C1 segment of cervical spinal cord (tissue), 14 donors: ENCODE data around the gene EXOC3.
A peak's percentile ranks its signal among the peaks of the same experiment; 100 is the strongest.
"Not testable (repeated sequence)": the region's sequence is repeated elsewhere in the genome, so short reads cannot be mapped to it uniquely, and the experiment has no call there.

Experiments
- DNase-seq, 14 donors: peaks; one replicate each; lab custom pipeline; 2025; lab: John Stamatoyannopoulos, UW

The EXOC3 gene

DNA sequence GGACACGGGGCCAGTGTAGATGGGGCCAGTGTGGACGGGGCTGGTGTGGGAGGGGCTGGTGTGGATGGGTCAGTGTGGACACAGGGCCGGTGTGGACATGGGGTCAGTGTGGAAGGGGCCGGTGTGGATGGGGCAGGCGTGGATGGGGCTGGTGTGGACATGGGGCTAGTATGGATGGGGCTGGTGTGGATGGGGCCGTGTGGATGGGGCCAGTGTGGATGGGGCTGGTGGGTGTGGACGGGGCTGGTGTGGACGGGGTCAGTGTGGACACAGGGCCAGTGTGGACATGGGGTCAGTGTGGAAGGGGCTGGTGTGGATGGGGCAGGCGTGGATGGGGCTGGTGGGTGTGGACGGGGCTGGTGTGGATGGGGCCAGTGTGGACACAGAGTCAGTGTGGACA lies 57.5 kb downstream of the EXOC3 start:
- no peak for DNase-seq

DNA sequence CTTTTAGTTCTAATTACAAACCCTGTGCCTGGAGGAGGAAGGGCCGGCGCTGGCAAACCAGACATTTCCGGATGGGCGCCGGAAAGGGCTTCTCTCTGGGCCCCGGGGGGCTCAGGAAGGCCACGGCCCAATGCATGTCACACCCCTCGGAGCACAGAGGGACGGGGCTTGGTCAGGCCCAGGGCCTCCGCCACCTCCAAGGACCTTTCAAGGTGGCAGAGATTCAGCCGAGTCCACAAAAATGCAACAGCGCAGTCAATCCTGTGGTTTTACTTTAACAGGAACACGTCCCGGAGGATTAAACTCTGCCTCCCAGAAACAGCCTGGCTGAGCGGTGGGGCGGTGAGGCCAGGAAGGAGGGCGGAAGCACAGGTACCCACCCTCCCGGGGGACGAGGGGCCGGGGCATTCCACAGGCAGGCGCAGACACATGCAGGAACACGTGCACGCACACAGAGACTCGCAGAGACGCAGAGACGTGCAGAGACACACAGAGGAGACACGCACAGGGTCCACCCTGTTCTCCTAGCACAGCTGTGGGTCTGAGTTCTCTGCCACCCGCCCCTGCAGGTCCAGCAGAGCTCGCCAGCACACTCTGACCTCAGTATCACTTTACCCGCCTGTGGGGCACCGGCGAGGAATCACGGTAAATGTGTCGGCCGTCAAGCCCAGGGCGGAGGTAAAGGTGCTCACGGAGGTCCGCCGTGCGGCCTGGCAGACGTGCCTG lies 58.3 kb downstream of the EXOC3 start:
- DNase-seq: no peak

DNA sequence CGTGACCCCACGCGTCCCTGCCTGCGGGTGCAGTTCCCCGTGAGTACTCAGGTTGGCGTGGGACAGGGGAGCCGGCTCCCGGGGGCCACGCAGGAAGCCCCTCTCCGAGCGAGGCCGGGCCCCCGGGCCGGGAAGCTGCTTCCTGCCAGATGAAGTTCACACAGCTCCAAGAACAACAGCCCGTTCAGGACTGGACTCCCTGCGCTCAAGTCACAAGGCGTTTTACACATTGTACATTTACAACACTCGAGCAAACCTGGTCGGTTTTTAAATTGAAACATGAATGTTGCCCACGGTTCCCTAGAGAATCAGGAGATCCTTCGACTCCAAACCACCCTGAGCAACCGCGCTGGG lies 58.8 kb downstream of the EXOC3 start:
- DNase-seq: no peak

DNA sequence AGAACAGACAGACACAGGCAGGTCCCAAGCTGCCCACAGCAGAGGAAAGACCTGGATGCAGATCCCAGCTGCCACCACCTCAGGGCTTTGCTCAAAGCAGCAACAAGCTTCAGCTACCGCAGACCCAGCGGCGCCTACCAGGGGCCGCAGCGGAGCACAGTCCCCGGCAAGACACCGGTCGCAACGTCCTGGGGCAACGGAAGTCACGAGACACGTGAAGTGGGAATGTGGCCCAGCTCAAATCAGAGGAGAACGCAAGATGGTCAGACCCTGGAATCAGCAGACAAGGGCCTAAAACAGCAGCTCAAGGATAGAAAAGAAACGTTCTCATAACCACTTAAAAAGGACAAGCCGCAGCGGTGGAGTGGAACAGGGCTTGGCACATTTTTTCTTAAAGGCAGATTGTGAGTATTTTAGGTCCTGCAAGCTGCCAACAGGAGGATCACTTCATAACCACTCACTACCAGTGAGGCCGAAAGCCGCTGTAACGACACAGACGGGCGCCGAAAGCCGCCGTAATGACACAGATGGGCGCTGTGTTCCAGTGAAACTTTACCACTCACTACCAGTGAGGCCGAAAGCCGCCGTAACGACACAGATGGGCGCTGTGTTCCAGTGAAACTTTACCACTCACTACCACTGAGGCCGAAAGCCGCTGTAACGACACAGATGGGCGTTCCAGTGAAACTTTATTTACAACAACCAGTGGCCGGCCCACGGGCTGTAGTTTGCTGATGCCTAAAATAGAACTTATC lies 59.5 kb downstream of the EXOC3 start:
- DNase-seq: no peak

DNA sequence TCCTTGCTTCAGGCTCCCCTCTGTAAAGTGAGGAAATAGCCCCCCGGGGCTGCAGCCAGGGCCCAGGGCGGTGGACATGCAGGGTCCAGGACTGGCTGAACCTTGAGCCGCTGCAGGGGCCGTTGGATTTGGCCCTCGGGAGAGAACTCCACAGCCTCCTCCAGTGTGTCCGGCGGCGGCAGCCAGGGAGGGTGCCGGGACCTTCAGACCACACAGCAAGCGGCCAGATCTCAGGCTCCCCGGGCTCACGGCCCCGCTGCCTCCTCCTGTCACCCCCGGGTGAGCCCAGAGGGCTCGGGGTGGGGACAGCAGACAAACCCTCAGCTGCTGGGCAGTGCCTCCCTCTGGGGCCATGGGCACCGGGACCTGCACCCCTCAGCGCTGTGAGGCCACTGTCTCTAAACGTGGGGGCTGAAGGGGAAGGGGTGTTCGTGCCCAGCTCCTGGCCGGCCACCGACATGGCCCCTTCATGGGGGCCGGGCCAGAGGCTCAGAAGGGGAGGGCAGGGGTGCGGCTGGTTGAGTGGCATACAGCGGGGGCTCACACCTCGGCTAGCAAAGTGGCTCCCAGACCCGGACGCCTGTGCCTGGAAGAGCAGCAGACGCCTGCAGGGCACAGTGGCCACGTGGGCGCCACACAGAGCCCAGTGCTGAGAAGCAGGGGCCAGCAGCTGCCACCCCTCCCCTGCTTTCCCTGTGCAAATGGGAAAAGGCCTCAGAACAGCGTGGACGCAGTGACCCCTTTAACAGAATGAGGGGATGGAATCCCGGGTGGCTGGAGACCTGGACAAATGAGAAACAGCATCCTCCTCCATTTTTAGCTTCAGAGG lies 61.6 kb downstream of the EXOC3 start:
- DNase-seq: no peak

DNA sequence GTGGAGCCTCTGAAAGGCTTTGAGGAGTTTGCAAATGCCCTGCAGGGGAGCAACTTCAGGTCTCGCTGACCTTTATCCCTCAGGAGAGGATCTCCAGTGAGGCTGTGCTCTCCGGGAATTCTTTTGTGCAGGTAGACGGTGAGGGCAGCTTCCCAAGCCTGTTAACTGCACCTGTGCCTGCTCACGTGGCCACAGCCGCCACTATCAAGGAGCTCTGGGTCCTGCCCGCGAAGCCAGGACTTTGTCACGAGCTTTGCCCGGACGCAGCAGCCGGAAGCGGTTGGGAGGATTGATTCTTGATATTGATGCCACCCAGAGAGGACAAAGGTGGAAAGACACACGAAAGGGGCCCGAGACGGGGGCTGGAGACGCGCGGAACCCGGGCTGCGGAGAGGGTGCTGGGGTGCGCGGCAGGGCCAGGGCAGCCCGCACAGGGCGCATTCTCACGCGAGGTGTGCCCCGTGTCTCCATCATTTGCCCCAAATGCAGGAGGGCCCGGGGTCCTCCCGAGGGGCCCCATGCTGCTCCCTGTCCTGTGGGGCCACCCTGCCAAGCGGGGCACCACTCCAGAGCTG lies 63.1 kb downstream of the EXOC3 start:
- no peak for DNase-seq

DNA sequence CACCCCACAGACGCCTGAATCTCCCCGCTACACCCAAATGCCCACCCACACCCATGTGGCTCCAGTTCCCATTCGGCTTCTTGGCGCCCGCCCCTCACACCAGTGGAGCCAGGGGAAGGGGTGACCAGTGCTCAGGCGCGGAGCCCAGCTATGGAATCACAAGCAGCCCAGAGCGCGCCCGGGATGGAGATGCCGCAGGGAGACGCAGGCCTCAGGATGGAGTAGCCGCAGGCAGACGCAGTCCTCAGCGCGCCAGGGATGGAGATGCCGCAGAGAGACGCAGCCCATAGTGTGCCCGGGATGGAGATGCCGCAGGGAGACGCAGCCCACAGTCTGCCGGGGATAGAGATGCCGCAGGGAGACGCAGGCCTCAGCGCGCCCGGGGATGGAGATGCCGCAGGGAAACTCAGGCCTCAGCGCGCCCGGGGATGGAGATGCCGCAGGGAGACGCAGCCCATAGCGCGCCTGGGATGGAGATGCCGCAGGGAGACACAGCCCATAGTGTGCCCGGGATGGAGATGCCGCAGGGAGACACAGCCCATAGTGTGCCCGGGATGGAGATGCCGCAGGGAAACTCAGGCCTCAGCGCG lies 65.1 kb downstream of the EXOC3 start:
- DNase-seq: not testable (repeated sequence)

DNA sequence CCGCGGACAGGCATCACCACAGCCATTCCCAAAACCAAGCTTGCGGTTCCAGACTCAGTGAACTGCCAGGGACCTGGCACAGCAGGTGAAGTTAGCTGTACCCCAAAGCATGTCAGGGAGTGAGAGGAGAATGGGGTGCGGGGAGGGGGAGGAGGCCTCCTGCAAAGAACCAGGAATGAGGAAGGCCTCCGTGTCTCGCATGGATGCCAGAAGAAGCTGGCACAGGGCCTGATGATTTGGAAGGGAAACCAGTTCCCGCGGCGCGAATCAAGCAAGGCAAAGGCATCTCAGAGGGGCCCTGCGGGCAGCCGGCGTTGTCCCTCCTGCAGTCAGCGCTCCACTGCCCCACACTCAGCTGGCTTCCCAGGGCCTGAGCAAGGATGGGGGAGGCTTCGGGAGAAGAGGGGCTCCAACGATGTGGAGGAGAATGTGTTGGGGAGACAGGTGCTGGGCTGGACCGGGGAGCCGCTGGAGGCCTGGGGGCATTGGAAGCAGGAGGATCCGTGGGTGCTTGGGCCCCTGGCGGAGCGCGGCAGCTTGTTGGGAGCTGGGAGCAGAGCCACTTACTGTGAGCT lies 66.7 kb downstream of the EXOC3 start:
- DNase-seq: no peak

DNA sequence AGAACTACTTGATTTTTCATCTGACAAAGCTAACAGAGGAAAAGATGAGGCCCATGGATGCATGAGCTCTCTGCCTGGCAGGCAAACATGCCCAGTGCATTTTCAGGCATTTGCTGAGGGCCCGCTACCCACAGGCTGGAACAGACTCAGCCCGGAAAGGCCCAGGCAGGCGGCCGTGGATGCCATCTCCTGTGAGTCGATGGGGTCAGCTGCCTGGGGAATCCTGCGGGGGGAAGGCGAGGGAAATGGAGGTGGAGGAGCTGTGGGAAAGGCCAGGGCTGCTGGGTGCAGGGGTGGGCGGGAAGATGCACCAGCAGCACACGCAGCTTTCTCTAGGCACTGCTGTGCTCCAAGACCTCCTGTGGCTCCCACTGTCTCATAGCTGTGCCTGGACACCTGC lies 67.5 kb downstream of the EXOC3 start:
- no peak for DNase-seq

DNA sequence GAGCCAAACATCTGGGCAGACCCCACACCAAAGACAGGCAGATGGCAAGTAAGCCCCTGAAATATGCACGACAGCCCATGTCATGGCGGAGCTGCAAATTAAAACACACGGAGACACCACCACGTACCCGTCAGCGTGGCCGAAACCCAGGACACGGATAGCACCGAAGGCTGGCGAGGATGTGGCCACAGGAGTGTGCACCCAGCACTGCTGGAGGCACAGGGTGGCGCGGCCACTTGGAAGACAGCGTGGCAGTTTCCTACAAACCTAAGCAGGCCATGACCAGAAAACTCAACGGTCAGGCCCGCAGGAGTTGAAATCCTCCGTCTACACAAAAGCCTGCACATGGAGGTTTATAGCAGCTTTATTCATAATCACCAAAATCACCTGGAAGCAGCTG lies 68.5 kb downstream of the EXOC3 start:
- no peak for DNase-seq

DNA sequence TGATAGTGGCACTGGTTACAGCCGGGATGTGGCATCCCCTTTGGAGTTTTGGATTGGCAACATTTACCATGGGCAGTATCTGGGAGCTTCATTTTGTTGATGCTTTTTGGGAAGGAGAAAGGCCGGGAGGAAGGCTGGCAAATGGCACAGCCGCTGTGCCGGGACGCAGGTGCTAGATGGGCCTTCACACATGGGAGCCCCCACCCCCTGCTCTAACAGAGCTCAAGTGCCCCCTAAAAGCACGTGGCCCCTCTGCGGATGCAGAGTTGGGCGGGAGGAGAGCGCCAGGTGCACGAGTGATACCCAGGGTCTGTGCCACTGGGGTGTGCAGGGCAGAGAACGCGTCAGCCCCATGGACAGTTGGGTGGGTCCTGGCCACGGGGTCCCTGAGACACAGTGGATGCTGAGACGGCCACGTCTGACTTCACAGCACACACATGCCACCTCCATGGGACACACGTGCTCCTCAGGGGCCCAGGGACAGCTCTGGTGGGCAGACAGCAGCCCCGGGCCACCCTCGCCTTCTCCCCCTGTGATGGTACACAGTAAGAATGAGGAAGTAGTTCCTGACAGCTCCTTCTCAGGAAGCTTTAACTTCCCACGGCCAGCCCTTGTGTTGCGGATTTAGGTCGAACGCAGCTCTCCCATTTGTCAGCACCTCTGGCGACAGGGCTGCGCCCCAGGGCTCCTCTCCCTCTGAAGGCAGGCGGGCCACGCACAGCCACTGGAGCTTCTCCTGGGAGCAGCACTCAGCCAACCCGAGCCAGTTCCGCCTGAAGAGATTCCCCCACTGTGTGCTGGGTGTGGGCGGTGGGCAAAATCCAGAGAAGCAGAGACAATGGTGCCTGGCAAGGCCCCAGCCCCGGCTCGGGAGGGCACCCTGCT lies 70.5 kb downstream of the EXOC3 start:
- no peak for DNase-seq

DNA sequence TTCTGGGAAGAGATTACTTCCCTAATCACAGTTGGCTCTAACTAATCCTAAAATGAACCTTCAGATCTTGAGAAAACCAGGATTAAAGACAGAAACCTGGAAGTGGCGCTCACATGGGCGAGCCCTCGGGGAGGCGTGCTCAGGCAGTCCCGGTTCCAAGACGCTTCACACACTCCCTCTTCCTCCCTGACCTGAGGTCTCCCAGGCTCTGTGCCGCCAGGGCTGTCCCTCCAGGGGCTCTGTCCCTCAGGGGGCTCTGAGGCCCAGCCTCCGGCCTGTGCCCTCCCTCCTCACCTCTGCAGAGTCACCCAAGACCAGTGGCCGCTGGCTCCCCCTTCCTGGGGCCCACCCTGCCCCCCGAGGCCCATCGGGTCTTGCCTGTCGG lies 71.1 kb downstream of the EXOC3 start:
- DNase-seq: no peak

DNA sequence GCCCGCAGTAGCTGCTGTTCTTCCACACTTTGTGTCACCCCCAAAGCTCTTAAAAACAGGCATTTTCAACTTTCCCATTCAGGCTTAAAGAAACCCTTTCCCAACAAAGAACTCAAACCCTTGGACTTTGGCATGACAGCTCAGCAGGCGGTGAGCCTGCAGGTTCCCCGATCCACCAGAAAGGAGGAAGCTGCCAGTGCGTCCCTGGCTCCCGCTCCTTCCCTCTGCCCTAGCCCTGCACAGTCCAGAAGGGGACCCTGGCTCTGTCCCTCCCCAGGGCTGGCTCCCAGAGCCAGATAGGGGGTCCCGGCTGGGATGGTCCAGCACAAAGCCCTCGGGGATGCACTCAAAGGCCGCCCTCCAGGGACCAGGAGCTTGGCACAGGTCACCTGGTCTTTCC lies 71.7 kb downstream of the EXOC3 start:
- DNase-seq: no peak

DNA sequence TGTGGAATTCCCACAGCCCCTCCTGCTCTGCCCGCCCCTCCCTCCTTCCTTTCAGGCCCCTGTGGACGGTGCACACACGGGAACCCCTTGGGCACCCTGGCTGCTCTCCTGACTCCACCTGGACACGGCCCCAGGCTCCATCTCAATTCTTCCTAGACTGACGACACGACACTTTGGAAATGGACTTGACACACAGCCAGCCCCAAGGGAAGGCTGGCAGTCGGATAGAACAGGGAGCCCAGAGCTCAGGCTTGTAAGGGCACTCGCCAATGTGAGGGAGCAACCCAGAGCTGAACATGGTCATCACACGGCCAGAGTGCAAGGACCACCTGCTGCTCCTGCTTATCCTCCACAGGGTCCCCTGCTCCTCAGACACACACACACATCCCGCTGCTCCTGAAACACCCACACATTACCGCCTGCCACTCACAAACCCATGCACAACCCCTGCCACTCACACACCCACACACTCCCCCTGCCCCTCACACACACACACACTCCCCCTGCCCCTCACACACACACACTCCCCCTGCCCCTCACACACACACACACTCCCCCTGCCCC lies 72.4 kb downstream of the EXOC3 start:
- DNase-seq: peak in 1 of 14 donors; percentile 56

DNA sequence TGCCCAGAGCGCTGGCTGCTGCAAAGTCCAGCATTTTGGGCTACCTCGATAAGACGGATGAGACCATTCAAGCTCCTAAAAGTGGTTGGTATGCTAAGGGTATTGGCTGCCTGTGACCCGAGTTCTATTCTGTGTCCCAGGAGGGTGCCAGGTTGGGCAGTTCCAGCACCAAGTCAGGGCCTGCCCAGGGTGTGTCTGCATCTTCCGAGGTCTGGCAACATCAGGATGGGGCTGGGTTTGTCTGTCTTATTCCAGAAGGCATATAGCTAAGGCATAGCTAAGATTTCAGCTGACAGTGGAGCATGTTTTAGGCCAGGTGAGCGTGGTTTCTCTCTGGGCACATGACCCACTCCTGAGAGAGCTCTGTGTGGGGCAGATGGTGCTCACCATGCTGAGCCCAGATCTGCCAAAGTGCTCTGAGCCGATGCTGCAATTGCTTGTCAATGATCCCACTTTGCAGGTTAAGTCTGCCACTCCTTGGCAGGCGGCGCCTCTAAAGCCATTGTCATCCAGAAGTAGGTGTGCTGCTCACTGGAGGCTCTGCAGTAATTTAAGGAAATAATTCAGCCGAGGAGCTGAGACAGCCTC lies 73.5 kb downstream of the EXOC3 start:
- DNase-seq: peak in 1 of 14 donors; percentile 79
